PC-9 (cell line): ENCODE data around the gene SNAPIN. TPM values are rescaled to one million over a fixed set of nuclear protein-coding genes. Genes with fewer than 3 reads are reported as not detected.

Source experiments
- BruUV-seq: library from RNA; stranded (reverse); fragments of 400-500 nt; replicated peaks from 2 replicates; lab custom pipeline; 2021; lab: Mats Ljungman, UMichigan
- CTCF ChIA-PET: fragments of 300-600 bp; sonication (Branson Sonifier 250); formaldehyde crosslinking; loops from one replicate; lab custom pipeline; 2022; ENCODE audit warnings: antibody characterized with exemption; lab: Charles Lee
- POLR2A ChIA-PET: fragments of 300-600 bp; sonication (Branson Sonifier 250); formaldehyde crosslinking; loops from one replicate; lab custom pipeline; 2022; ENCODE audit warnings: antibody characterized with exemption; ENCODE audit not compliant: unreplicated experiment; lab: Charles Lee
- DNase-seq, 2 experiments: peaks; one replicate each; pipeline versions ENCODE4 v3.0.0 to v3.0.0-alpha.2; 2015 to 2022; ENCODE audit warnings: mixed read lengths in 1 of 2
- H2AFZ ChIP-seq: fragments of 200-600 bp; sonication (generic); 2 replicates; pipeline ENCODE4 v1.8.1; 2017; ENCODE audit warnings: antibody characterized with exemption
- H3F3A ChIP-seq: fragments of 200-600 bp; sonication (generic); 2 replicates; pipeline ENCODE4 v1.8.1; 2017; ENCODE audit warnings: antibody characterized with exemption, mild to moderate bottlenecking, low read depth; ENCODE audit not compliant: insufficient read depth
- H3K27ac ChIP-seq: fragments of 200-600 bp; sonication (generic); 2 replicates; pipeline ENCODE4 v1.6.1; 2016; ENCODE audit warnings: mixed run types
- H3K27me3 ChIP-seq: fragments of 200-600 bp; sonication (generic); 2 replicates; pipeline ENCODE4 v1.6.1; 2016; ENCODE audit warnings: low read depth, mixed run types; ENCODE audit not compliant: insufficient read depth
- H3K36me3 ChIP-seq: fragments of 200-600 bp; sonication (generic); 2 replicates; pipeline ENCODE4 v1.6.1; 2016; ENCODE audit warnings: low read depth, mixed run types
- H3K4me1 ChIP-seq: fragments of 200-600 bp; sonication (generic); replicated peaks from 2 replicates; pipeline ENCODE4 v1.6.1; 2016; ENCODE audit warnings: mixed run types; ENCODE audit not compliant: insufficient read depth
- H3K4me2 ChIP-seq: fragments of 200-600 bp; sonication (generic); 2 replicates; pipeline ENCODE4 v1.6.1; 2017; ENCODE audit warnings: mixed run types
- H3K4me3 ChIP-seq: fragments of 200-600 bp; sonication (generic); 2 replicates; pipeline ENCODE4 v1.6.1; 2016; ENCODE audit warnings: mixed run types
- H3K79me2 ChIP-seq: fragments of 200-600 bp; sonication (generic); 2 replicates; pipeline ENCODE4 v1.6.1; 2017; ENCODE audit warnings: low read depth, mixed run types
- H3K9me2 ChIP-seq: fragments of 200-600 bp; sonication (generic); 2 replicates; pipeline ENCODE4 v1.8.1; 2017; ENCODE audit warnings: mild to moderate bottlenecking; ENCODE audit not compliant: insufficient read depth
- H3K9me3 ChIP-seq: fragments of 200-600 bp; sonication (generic); 2 replicates; pipeline ENCODE4 v1.8.1; 2016; ENCODE audit warnings: low read depth; ENCODE audit not compliant: insufficient read depth
- H4K20me1 ChIP-seq: fragments of 200-600 bp; sonication (generic); 2 replicates; pipeline ENCODE4 v1.8.1; 2017; ENCODE audit not compliant: insufficient read depth
- EZH2 ChIP-seq: fragments of 200-600 bp; sonication (generic); IDR thresholded peaks from 2 replicates; pipeline ENCODE4 v1.8.0; 2017; ENCODE audit warnings: antibody characterized with exemption, low read depth
- intact Hi-C: fragments of 100-400 bp; cut with micrococcal nuclease; formaldehyde crosslinking; loops from one replicate; pipeline ENCODE4 v1.10.0; 2022; ENCODE audit not compliant: unreplicated experiment
- total RNA-seq: library from RNA; stranded (reverse); gene quantifications from 2 replicates; pipeline ENCODE4 v1.2.3, GENCODE V29; 2021
- TF ChIP-seq, protein P1 (sequence below): fragments of 200-600 bp; sonication (generic); conservative IDR thresholded peaks from 2 replicates; pipeline ENCODE4 v1.6.1; 2017; ENCODE audit warnings: mixed run types, antibody characterized with exemption, mild to moderate bottlenecking, moderate library complexity

The SNAPIN gene
- total RNA-seq, 1 experiment from 2014 or later = 29.5 TPM

DNA sequence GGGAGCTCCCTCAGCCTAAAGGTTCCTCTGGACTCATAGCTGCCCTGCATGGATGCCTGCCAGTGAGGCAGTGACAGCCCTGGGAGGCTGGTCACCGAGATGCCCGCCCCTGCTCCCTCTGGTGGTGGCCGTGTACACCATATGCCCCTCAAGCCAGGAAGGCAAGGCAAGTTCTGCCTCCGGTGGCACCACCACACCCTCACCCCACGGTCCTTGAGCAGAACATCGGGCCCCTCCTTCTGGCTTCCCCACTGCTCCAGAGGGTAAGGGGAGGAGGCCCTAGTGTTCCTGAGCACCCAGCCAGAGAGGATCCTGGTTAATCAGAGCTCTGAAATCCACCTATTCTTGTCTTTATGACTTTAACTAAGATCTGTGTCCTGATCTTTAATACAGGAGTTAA is 40.8 kb upstream of the SNAPIN start:
- Histone ChIP-seq H3K9me2 (no peaks in the 10 kb centered on the region), H3K36me3 (peaks cover 11% of the 10 kb centered on the region; the same call in 1 of the 2 replicates), H3K4me1 (peaks cover 44% of the 10 kb centered on the region), H3K4me3 (no peak overlapping the region), H2AFZ (no peak overlapping the region), H3K27ac (peak overlapping the region; percentile 56), H3F3A (peaks cover 34% of the 10 kb centered on the region), H3K79me2 (peaks cover 24% of the 10 kb centered on the region), H3K27me3 (no peaks in the 10 kb centered on the region), H3K4me2 (no peak overlapping the region), H3K9me3 (no peaks in the 10 kb centered on the region), H4K20me1 (no peaks in the 10 kb centered on the region)
- intact Hi-C loops = no loop called here
- TF ChIP-seq EZH2 = no peak
- TF ChIP-seq, protein P1, sequence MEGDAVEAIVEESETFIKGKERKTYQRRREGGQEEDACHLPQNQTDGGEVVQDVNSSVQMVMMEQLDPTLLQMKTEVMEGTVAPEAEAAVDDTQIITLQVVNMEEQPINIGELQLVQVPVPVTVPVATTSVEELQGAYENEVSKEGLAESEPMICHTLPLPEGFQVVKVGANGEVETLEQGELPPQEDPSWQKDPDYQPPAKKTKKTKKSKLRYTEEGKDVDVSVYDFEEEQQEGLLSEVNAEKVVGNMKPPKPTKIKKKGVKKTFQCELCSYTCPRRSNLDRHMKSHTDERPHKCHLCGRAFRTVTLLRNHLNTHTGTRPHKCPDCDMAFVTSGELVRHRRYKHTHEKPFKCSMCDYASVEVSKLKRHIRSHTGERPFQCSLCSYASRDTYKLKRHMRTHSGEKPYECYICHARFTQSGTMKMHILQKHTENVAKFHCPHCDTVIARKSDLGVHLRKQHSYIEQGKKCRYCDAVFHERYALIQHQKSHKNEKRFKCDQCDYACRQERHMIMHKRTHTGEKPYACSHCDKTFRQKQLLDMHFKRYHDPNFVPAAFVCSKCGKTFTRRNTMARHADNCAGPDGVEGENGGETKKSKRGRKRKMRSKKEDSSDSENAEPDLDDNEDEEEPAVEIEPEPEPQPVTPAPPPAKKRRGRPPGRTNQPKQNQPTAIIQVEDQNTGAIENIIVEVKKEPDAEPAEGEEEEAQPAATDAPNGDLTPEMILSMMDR = no peak
- CTCF ChIA-PET = no interaction called here
- no TSS peak for BruUV-seq
- no peak for DNase-seq
- POLR2A ChIA-PET = interaction anchor here (1.0 kb wide), 1 partner anchor 16 kb away, joined by 5 read pairs; the partner anchor contains the start of gene CHTOP

DNA sequence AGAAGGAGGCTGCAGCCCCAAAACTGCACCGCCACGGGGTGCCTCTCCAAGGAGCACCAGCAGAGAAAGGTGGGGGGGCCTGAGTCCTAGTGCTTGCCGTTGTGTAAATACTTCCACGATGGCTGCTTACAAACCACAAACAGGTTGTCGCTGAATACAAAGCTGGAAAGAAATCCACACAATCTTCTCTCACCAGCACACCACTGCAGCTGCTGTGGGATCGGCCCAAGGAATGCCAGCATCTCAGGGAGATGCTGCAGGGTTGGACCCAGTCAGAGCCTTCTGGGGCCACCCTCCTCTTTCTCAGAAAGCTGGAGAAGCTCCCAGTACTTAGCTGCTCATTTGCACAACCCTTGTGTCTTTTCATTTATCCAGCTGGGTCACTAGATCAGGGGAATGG is 39.3 kb upstream of the SNAPIN start:
- H4K20me1 ChIP-seq = no peaks in the 10 kb centered on the region
- peaks cover 23% of the 10 kb centered on the region; the same call in 1 of the 2 replicates for H3K36me3 ChIP-seq
- intact Hi-C loops = no loop called here

DNA sequence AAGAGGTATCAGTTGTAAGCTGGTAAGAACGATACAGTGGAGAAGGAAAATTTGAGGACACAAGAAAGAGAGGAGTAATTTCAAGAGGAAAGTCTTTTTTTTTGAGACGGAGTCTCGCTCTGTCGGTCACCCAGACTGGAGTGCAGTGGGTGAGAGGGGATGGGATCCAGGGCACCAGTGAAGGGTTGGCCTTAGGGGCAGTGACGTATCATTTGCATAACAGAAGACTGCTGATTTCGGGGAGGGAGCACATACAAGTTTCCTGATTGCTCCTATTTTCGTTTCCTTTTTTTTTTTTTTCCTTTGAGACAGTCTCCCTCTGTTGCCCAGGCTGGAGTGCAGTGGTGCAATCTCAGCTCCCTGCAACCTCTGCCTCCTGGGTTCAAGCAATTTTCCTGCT is 35.4 kb upstream of the SNAPIN start:
- Histone ChIP-seq H3K27ac (no peak overlapping the region), H3K4me3 (no peak overlapping the region), H2AFZ (no peak overlapping the region), H3K27me3 (no peaks in the 10 kb centered on the region), H3K79me2 (peaks cover 36% of the 10 kb centered on the region), H3K9me3 (no peaks in the 10 kb centered on the region), H3K9me2 (no peaks in the 10 kb centered on the region), H3F3A (peaks cover 31% of the 10 kb centered on the region), H3K4me1 (peaks cover 30% of the 10 kb centered on the region), H3K4me2 (no peak overlapping the region), H3K36me3 (peaks cover 26% of the 10 kb centered on the region; the same call in 1 of the 2 replicates), H4K20me1 (no peaks in the 10 kb centered on the region)
- POLR2A ChIA-PET = interaction anchor here (0.6 to 0.8 kb wide), 2 partner anchors 10 to 75 kb away, joined by 7 to 12 read pairs; partner anchors contain the start of gene S100A16
- TF ChIP-seq EZH2 = no peak
- TF ChIP-seq, protein P1 = no peak
- intact Hi-C loops = no loop called here
- BruUV-seq = no TSS peak
- CTCF ChIA-PET = no interaction called here
- DNase-seq = no peak

More for the DNA sequence above, 39.3 kb upstream of the SNAPIN start:
- Histone ChIP-seq H3K79me2 (peaks cover 28% of the 10 kb centered on the region), H2AFZ (no peak overlapping the region), H3K4me2 (no peak overlapping the region), H3K27me3 (no peaks in the 10 kb centered on the region), H3K4me1 (peaks cover 34% of the 10 kb centered on the region), H3K9me3 (no peaks in the 10 kb centered on the region), H3K4me3 (no peak overlapping the region), H3K9me2 (no peaks in the 10 kb centered on the region), H3F3A (peaks cover 29% of the 10 kb centered on the region; the same call in 1 of the 2 replicates), H3K27ac (no peak overlapping the region)
- ChIA-PET CTCF (interaction anchor here (0.8 kb wide), 1 partner anchor 8 kb away, joined by 4 read pairs; the partner anchor contains the start of gene S100A13), POLR2A (interaction anchor here (0.7 kb wide), 1 partner anchor 53 kb away, joined by 4 read pairs; no protein-coding TSS in a partner anchor)
- no peak for DNase-seq
- TF ChIP-seq, protein P1 = no peak
- TF ChIP-seq EZH2 = no peak
- no TSS peak for BruUV-seq
